Tongue (tissue), 2 donors: ENCODE results near the gene ATRAID. TPM values are rescaled to one million over a fixed set of nuclear protein-coding genes. Genes with fewer than 3 reads are reported as not detected.

Source experiments
- DNase-seq: peaks from one replicate; pipeline ENCODE4 v3.0.0-alpha.2; 2015
- total RNA-seq: library from RNA; depleted of rRNA; stranded (reverse); fragments of >200 nt; gene quantifications from one replicate; pipeline ENCODE4 v1.2.3, GENCODE V29; 2014

Gene ATRAID
- total RNA-seq, 1 donor from 2014 or later: 114 TPM

DNA sequence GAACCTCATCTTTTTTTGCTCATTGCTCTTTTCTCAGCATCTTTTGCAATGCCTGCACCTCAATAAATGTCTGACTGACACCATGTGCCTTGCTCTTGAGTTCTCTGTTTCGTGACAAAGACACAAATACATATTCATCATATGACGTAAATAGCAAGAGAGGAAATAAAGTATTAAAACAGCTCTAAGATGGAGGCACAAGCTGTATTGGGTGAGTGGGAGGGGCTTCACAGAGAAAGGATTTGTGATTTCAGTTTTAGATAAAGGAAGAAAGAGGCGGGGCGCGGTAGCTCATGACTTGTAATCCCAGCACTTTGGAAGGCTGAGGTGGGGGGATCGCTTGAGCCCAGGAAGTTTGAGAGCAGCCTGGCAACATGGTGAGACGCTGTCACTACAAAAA is 8.2 kb downstream of the ATRAID start:
- no peak for DNase-seq

- DNase-seq: no peak
These were observed 9.3 kb downstream of the ATRAID start for GRCh38 chr2:27221166-27221565.

- no peak for DNase-seq
These were observed 10.6 kb downstream of the ATRAID start for GRCh38 chr2:27222407-27222806.

GRCh38 chr2:27223416-27223815 is 11.6 kb downstream of the ATRAID start:
- no peak for DNase-seq

DNA sequence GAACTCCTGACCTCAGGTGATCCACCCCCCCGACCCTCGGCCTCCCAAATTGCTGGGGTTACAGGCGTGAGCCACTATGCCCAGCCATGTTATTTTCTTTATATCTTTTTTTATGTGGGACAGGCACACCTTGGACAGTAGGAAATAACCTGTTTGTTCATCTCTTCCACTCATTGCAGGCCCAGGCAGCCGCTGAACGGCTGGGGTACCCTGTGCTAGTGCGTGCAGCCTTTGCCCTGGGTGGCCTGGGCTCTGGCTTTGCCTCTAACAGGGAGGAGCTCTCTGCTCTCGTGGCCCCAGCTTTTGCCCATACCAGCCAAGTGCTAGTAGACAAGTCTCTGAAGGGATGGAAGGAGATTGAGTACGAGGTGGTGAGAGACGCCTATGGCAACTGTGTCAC is 13.7 kb downstream of the ATRAID start:
- no peak for DNase-seq

GRCh38 chr2:27227501-27227900 is 15.7 kb downstream of the ATRAID start:
- no peak for DNase-seq

- no peak for DNase-seq
These were observed 20.1 kb downstream of the ATRAID start for GRCh38 chr2:27231921-27232320.

DNA sequence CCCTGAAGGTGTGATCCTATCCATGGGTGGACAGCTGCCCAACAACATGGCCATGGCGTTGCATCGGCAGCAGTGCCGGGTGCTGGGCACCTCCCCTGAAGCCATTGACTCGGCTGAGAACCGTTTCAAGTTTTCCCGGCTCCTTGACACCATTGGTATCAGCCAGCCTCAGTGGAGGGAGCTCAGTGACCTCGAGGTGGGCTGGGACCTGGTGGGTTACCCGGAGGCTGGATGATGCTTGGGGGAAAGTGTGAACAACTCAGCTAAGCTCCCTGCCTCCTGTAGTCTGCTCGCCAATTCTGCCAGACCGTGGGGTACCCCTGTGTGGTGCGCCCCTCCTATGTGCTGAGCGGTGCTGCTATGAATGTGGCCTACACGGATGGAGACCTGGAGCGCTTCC is 21.5 kb downstream of the ATRAID start:
- DNase-seq: no peak

DNA sequence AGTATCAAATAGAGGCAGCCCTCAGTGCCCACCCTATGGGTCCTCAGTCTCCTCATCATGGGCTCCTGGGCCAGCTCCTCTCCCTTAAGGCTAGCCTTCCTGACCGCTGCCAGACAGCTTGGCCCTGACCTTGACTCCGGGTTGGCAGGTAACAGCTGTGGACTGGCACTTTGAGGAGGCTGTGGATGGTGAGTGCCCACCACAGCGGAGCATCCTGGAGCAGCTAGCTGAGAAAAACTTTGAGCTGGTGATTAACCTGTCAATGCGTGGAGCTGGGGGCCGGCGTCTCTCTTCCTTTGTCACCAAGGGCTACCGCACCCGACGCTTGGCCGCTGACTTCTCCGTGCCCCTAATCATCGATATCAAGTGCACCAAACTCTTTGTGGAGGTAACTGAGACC is 24.3 kb downstream of the ATRAID start:
- DNase-seq: no peak

DNA sequence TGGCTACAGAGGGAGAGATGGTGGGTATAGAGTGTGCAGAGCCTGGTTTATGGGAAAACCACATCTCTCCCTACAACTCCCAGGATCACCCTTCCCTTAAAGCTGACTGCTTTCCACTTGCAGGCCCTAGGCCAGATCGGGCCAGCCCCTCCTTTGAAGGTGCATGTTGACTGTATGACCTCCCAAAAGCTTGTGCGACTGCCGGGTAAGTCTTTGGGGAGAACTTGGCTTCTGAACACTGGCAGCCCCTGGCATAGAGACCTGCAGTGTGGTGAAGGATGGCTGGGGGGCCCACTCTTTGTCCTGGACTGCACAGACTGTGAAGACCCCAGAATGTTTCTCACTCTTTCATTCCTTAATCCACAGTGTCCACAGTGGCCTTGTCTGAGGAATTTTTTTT is 24.8 kb downstream of the ATRAID start:
- DNase-seq: no peak

DNA sequence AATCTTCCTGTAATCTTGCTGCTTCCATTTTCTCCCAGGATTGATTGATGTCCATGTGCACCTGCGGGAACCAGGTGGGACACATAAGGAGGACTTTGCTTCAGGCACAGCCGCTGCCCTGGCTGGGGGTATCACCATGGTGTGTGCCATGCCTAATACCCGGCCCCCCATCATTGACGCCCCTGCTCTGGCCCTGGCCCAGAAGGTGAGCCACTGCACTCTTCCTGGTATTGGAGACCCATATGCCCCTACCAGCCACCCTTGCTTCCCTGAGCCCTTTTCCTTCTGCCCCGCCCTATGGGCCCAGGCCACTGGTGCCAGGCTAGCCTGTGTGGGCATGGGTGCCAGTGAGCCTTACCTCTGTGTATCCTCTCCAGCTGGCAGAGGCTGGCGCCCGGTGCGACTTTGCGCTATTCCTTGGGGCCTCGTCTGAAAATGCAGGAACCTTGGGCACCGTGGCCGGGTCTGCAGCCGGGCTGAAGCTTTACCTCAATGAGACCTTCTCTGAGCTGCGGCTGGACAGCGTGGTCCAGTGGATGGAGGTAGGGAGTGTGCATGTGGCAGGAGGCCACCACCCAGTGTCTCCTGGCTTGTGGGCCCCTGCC is 25.6 kb downstream of the ATRAID start:
- no peak for DNase-seq

DNA sequence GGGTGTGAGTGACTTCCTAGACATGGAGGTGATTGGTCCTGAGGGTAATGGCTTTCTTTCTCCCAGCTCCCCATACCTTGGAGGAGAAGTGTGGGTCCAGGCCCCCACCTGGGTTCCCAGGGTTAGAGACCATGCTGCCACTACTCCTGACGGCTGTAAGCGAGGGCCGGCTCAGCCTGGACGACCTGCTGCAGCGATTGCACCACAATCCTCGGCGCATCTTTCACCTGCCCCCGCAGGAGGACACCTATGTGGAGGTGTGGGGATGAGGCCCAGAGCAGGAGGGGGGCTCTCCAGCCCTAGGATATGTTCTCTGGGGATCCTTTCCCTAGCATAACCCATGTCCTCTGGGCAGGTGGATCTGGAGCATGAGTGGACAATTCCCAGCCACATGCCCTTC is 27.1 kb downstream of the ATRAID start:
- DNase-seq: no peak

DNA sequence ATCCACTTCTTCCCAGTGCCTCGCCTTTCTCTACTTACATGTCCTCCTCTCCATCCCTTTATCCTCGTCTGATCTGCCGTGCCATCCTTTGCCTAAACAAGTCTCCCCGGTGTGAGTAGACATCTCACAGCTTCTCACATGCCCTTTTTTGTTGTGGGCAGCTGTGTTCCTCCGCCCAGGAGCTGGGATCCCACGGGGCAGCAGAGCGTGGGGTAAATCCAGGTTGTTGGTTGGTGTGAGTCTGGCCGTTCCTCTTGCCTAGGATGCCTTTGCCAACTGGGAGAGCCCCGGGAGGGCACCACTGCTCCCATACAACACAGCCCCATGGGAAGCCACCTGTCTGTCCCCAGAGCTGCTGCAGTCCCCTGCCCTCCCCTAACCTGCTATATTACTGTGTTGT is 28.6 kb downstream of the ATRAID start:
- DNase-seq: no peak

DNA sequence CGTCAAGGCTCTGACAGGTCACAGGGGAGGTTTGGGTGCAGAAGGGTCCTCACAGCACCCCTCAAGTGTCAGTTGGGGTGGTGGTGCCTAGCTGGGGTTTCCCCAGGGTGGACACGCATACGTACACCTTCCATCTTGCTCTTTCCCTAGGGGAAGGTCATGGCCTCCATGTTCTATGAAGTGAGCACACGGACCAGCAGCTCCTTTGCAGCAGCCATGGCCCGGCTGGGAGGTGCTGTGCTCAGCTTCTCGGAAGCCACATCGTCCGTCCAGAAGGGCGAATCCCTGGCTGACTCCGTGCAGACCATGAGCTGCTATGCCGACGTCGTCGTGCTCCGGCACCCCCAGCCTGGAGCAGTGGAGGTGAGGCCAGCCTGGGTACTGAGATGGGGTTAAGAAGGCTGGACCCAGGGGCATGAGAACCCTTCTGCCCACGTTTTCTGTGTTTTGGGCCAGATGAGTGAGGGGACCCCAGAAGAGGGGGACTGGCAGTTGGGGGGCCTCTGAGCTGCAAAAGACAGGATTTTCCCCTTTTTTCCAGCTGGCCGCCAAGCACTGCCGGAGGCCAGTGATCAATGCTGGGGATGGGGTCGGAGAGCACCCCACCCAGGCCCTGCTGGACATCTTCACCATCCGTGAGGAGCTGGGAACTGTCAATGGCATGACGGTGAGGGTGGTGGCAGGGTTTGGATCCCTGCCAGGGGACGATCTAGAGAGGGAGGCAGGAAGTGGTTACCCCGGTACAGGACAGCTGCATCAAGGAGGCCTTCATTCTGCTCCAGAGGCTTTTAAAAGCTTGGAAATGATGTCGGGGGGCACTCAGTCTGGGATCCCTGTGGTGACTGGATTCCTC is 30.1 kb downstream of the ATRAID start:
- no peak for DNase-seq

DNA sequence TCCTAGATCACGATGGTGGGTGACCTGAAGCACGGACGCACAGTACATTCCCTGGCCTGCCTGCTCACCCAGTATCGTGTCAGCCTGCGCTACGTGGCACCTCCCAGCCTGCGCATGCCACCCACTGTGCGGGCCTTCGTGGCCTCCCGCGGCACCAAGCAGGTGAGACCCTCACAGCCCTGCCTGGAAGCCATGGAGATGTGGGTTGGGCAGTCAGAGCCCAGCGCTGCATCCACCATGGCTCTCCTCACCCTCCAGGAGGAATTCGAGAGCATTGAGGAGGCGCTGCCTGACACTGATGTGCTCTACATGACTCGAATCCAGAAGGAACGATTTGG is 30.7 kb downstream of the ATRAID start:
- no peak for DNase-seq

DNA sequence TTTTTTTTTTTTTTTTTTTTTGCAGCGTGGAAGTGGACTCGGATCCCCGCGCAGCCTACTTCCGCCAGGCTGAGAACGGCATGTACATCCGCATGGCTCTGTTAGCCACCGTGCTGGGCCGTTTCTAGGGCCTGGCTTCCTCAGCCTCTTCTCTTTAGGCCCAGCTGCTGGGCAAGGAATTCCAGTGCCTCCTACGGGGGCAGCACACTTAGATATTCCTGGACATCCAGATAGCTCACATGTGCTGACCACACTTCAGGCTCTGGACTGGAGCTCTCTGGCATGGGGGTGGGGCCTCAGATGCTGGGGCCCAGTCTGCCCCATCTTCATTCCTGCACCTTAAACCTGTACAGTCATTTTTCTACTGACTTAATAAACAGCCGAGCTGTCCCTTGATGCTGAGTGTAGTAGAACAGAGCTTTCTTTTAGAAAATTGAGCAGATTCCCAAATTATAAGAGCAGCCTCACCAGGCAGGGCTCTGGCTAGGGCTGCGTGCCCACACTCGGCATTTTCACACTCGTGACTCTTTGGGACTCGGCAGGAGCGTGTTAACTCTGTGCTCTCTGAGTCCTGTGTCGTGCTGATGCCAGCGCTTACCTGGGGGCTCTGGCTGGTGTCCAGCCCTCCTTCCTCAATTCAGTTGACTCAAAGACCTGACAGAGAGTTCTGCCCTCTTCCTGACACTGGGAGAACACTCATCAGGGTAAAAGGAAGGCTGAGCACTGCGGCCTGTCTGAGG is 31.7 kb downstream of the ATRAID start:
- DNase-seq: peak; percentile 49

GRCh38 chr2:27245116-27245515 is 33.3 kb downstream of the ATRAID start:
- DNase-seq: no peak

DNA sequence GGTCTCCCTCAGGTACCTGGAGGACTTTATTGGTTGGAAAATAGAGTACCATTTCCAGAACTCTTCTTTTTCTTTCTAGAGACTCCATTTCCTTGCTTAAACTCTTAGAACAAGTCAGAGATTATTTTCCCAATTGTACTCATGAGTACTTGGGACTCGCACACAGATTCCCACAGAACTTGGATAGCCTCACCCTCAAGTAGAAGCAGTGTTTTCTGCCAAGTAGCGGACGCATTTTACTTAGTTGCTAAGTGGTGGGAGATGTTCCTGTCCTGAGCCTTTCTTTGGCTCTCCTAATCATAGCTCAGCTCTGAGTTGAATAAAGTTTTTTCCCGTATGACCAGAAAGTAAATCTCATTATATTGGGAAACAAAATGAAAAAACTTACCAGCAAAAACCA is 33.8 kb downstream of the ATRAID start:
- no peak for DNase-seq

DNA sequence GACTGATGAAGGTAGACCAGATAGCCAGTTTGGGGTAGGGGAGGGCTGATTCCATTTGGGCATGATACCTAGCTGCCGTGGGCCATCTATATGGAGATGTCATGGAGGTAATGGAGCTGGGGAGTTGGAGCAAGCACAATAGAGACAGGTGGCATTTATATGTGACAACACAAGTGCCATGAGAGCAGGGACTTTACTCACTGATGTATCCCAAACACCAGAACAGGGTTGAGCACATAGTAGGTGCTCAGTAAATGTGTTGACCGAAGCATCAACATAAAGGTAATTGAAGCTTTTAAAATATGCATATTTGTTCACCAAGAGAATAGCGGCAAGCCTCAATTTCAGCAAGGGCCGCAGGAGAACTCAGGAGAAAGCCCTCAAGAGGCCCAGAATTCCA is 36.1 kb downstream of the ATRAID start:
- DNase-seq: no peak

GRCh38 chr2:27249159-27249890 is 37.5 kb downstream of the ATRAID start:
- no peak for DNase-seq

- DNase-seq: peak; percentile 35
These were observed 38.2 kb downstream of the ATRAID start for GRCh38 chr2:27249891-27250651.
